ENCODE results near the gene EDN3.
"Not testable (repeated sequence)": the region's sequence is repeated elsewhere in the genome, so short reads cannot be mapped to it uniquely, and the experiment has no call there.

The EDN3 gene

DNA sequence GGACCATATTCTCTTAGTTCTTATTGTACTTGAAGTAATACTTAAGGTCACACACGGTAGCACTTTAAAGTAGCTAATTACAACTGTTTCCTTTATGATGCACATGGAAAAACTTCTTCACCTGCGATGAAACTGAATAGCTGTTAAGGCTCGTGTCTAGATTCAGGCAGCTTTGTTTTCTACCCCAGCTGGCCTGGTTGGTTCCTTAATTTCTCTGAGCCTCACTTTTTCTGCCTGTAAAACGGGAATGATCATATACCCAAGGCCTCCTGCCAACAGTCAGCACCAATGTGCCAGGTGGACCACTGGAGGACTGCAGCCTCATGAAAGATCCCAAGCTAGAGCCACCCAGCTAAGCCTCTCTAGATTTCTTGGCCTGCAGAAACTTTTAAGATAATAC lies 35.0 kb downstream of the EDN3 start:
- no peak for DNase-seq (ENCODE audit: low read depth in 2 of 2)

DNA sequence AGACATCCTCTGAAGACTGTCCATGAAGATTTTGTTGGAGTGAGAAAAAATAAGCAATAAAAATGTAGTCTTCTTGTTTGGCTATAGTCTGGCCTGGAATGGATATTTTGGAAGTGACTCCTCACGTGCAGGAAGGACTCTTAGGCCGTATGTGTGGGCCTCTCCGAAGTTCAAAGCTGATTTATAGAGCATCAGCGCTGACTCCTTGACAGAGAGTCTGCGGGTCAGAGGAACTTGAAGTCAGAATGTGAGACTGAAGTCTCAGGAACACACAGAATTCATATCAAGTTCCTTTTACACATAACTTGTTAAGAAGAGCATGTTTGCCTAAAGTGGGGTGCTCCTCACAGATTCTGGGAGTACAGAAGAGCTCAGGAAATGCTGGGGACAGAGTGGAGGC lies 36.1 kb downstream of the EDN3 start:
- DNase-seq (ENCODE audit: low read depth in 2 of 2), result no peak

DNA sequence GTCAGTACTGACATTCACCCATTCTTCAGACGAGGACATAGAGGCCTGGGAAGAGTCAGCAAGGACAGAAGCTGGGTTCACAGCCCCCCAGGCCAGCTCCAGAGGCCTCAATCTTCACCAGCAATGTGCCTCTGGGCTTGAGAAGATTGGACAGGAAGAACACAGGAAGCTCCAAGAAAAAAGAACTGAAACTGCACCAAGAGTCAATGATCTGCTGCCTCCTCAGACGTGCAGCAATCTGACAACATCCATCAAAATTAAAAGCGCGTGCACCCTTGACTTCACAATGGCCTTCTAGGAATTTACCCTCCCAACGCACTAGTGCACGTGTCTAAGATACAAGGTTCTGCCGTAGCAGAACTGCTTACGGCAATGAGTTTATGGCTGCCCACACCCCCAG lies 38.0 kb downstream of the EDN3 start:
- DNase-seq (ENCODE audit: low read depth in 2 of 2), result not testable (repeated sequence)

DNA sequence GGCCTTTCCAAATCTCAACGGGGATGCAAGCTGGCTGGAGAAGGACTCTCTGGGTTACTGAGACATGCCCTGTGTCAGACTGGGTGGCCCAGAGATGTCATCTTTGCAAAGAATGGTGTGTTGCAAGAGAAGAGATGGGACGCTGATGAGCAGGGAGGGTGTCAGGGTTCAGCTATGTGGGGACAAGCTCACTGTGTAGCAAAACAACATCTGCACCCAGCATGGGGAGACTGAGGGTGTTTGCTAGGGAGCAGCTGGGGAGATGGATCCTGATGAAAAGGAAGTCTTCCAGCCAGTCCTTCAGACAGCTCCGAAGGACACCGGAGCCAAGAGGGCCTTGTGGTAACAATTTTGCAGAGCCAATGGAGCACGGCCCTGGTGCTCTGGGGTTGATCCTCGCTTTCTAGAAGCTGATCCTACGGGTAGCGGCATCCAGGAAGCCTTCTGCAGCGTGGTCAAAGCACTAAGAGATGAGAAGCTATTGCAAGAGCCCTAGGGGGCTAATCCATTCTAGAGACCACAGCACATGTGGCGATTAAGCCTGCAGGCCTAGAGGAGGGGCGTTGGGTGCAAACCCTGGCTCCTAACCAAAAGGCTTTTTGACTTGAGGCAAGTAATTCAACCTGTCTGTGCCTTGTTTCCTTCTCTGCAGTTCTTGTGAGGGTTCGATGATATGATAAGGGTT lies 39.9 kb downstream of the EDN3 start:
- DNase-seq (ENCODE audit: low read depth in 2 of 2), result no peak

DNA sequence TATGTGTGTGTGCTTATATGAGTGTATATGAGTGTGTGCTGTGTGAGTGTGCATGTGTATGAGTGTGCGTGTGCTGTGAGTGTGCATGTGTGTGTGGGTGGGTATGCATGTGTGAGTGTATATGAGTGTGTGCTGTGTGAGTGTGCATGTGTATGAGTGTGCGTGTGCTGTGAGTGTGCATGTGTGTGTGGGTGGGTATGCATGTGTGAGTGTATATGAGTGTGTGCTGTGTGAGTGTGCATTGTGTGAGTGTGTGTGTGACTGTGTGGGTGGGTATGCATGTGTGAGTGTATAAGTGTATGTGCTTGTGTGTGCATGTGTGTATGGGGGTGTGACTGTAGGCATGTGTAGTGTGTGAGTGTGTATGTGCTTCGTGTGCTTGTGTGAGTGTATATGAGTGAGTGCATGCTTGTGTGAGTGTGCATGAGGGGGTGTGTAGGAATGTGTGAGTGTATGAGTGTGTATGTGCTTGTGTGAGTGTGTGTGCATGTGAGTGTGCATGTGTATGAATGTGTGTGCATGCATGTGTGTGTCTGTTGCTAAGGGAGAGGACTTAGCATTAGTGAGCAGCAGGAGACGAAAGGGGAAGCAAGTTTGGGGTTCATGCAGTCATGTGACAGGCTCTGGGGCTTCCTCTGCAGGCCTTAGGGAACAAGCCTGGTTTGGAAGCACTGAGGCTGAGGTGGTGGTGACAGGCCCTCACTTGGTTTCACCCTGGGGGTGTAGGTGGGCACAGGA lies 41.0 kb downstream of the EDN3 start:
- DNase-seq (ENCODE audit: low read depth in 2 of 2), result not testable (repeated sequence)

DNA sequence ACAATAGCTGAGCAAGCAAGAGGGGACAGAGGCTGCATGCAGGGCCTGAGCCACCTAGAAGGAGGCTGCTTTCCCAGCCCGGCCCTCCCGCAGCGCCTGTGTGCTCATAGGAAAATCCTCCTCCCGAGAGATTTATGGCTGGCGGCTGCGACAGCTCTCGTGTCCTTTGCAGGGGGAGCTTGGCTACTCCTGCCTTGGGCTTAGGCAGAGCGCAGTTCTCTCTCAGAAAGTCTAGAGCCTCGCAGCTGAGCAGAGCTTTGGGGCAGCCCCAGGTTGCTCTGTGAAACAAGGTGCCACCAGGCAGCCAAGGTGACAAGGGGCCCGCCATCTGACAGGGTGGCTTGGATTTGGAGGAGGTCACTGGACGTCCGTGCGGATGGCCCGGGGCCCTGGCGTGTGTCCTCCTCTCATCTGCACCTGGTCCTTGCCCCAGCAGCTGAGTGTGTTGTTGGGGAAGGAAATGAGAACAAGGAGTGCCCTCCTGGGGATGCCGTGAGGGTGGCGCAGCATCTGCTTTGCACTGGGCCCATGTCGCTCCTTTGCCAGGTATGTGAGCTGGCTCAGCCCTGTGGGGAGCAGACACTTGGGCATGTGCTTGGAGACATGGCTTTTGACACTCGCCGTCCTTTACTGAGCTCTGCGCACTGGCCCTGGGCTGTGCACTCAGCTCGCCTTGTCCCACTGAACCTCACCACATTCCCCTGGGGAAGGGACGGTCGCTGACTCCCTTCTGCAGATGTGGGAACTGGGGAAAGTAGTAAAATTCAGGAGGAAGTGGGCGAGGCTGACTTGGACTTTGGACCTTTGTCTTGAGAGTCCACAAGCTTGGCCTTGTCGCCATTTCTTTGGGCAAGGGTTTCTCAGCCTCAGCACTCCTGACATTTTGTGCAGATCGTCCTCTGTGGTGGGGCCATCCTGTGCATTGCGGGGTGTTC lies 41.9 kb downstream of the EDN3 start:
- no peak for DNase-seq (ENCODE audit: low read depth in 2 of 2)

DNA sequence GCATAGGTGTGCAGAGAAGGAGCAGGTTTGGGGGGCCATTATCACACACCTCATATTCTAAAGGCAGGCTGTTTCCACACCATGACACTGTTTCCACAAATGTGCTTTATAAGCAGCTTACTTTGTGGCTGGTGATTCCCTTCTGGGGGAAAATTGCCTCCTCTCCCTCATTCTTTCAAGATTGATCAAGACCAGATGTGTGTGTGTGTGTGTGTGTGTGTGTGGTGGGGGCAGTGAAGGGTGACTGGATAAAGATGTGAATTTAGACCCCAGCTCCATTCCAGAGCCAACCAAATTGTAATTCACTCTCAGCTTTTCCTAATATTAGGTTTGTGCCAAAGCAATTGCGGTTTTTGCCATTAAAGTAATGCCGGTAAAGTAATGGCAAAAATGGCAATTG lies 45.6 kb downstream of the EDN3 start:
- no peak for DNase-seq (ENCODE audit: low read depth in 2 of 2)

DNA sequence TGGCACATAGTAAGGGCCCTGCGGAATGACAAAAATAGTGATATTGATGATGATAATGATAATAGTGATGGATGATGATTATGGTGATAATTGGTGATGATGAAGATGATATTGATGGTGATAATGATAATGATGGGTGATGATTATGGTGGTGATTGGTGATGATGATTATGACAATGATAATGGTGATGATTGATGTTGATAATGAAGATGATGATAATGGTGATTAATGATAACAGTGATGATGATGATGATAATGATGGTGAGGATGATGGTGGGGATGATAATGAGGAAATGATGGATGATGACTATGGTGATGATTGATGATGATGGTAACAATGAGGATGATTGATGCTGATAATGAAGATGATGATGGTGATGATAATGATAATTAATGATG lies 48.9 kb downstream of the EDN3 start:
- no peak for DNase-seq (ENCODE audit: low read depth in 2 of 2)

DNA sequence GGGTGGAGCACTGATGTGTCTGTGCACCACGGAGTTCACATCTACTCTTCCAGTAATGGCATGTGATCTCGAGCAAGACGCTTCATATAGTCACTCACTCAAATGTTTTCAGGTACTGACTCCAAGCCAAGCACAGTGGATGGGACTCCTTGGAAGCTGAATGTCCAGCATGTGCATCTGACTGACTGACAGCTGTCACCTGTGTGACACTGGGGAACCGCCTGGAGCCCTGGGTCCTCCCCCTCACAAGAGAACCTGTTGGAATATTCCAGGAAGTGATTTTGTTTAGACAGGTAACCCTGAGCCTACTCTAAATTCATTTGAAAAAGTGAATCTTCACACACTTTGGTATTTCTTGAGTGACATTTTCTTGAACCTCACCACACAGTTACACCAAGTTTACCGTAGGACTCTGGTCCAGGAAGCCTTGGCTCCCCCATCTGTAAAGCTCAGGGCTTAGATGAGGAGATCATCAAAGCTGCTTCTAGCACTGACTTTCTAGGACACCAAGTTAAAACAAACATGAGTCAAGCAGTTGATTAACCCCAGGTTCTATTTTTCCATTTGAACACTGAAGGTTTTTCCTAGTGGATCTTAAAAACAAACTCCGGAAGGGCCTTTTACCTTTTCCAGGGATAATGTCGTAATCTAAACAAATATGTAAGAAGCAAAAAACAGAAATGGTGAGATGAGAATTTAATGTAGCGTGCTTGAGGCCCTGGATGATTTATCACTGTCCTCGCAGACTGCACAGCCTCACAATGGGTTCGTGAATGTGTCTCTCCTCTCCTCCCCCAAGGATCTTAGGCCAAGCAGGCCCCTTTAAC lies 50.1 kb downstream of the EDN3 start:
- DNase-seq (ENCODE audit: low read depth in 2 of 2), result no peak

DNA sequence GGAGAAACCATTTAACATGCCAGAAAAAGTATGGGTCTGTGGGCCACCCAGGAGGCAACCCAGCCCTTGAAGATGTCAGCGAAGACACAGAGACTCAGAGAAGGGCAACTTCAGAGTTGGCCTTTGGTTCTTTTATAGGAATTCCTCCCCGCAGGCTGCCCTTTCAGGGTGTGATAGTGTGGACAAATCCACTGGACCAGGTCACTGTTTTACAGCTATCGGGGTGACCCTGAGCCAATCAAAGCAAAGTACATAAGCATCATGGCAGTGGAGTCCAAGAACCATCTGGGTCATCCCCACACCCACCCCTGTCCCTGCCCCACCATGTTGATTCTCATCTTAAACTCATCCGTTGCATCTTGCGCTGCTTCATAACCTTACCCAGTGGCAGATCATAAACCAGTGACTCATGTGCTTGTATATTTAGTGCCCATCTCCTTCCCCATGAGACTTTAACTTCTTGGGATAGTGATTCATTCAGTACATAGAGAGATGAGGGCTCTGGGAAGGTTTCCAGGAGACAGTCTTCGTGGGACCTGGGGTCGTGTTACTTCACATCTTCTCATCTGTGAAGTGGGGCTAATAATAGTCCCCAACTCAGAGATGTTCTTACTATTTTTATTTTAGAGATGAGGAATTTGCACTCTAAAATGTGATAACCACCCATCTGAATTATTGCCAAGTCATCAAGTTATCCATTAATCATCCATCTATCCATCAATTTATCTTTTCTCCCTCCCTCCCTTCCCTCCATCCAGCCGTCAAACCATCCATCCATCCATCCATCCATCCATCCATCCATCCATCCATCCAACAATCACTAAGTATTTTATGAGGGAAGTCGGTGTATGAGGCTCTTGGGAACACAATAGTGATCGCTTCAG lies 51.0 kb downstream of the EDN3 start:
- DNase-seq (ENCODE audit: low read depth in 2 of 2), result no peak

DNA sequence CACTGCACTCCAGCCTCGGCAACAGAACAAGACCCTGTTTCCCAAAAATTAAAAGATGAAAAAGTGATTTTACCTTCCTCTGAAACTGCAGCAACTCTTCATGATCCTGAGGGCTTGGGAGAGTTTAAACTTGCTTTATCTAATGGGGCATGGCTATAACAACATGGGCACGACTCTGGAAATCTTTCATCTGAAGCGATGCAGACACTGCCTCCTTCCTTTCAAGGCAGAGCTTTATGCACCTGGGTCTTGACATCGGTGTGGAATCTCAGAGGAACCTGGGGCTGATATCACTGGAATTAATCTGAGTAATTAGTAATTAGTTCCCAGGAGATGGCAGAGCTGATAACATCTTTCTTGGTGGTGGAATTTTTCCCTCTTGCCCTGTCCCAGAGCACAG lies 52.1 kb downstream of the EDN3 start:
- no peak for DNase-seq (ENCODE audit: low read depth in 2 of 2)

DNA sequence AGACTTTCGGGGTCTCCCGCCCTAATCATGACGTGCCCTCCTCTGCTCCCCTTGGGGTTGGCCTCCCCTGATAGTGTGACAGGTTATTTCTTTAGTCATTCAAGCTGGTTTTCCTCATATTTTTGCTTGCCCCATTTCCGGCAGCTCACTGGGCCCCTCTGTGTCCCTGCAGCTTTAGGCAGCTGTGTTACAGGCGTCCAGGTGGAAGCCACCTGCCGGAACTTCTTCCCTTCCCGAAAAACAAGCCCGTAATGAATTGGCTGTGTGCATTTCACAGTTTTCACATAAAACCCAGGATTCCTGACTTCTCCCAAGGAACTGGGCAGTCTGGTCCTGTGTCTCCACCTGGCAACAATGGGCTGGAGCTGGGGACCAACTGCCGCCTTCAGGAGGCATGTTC lies 52.6 kb downstream of the EDN3 start:
- no peak for DNase-seq (ENCODE audit: low read depth in 2 of 2)

DNA sequence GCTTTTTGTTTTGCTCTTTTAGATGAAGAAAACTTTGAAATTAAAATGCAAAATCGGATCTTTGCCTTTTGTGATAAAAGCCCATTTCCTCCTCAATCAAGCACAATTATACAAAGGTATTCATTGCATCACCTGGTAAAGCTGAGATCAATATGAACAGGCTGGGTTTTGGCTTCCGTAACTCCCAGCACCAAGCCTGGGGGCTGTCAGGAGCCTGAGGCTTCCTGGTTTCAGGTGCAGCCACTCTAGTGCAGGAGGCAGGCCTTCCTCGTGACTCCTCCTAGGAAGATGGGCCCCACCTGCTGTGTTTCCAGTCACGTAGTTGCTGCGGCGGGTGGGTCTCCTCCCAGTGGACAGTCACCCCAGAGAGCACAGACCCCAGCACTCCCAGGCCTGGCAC lies 54.0 kb downstream of the EDN3 start:
- no peak for DNase-seq (ENCODE audit: low read depth in 2 of 2)

DNA sequence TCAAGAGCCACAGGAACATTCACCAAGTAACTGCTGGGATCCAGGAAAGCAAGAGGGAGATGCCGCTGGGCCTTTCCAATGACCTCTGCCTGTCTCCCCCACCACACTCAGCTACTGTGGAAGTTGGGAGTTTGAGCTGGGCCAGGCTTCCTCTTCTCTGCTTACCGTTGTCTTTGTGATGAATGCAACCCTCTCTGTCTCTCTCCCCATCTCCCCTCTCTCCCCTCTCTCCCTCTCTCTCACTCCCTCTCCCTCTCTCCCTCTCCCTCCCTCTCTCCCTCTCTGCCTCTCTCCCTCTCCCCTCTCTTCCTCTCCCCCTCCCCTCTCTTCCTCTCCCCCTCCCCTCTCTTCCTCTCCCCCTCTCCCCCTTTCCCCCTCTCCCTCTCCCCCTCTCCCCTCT lies 54.8 kb downstream of the EDN3 start:
- no peak for DNase-seq (ENCODE audit: low read depth in 2 of 2)

DNA sequence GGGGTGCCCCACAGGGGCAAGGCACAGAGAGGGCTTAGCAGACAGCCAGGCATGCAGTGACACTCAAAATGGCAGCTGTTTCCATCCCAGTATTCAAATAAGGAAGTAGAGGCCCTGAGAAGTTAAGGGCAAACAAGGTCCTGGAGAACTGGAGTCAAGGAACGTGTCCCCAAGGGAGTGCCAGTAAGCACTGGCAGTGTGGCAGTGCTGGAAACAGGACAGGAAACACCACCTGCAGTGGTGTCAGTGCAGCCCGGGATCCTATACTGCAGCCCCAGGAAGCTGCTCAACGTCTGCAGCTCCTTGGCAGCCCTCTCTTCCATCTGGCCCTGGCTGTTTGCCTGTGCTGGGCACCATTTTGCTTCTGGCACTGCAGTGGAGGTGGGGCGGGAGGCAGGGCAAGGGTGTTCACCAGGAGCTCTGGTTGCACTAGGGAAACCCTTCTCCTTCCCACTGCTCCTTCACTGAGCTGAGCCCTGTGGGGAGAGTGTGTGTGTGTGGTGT lies 56.3 kb downstream of the EDN3 start:
- no peak for DNase-seq (ENCODE audit: low read depth in 2 of 2)

DNA sequence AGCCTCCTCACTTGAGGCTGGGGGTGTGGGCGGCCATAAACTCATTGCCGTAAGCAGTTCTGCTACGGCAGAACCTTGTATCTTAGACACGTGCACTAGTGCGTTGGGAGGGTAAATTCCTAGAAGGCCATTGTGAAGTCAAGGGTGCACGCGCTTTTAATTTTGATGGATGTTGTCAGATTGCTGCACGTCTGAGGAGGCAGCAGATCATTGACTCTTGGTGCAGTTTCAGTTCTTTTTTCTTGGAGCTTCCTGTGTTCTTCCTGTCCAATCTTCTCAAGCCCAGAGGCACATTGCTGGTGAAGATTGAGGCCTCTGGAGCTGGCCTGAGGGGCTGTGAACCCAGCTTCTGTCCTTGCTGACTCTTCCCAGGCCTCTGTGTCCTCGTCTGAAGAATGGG lies 58.4 kb downstream of the EDN3 start:
- not testable (repeated sequence) for DNase-seq (ENCODE audit: low read depth in 2 of 2)

DNA sequence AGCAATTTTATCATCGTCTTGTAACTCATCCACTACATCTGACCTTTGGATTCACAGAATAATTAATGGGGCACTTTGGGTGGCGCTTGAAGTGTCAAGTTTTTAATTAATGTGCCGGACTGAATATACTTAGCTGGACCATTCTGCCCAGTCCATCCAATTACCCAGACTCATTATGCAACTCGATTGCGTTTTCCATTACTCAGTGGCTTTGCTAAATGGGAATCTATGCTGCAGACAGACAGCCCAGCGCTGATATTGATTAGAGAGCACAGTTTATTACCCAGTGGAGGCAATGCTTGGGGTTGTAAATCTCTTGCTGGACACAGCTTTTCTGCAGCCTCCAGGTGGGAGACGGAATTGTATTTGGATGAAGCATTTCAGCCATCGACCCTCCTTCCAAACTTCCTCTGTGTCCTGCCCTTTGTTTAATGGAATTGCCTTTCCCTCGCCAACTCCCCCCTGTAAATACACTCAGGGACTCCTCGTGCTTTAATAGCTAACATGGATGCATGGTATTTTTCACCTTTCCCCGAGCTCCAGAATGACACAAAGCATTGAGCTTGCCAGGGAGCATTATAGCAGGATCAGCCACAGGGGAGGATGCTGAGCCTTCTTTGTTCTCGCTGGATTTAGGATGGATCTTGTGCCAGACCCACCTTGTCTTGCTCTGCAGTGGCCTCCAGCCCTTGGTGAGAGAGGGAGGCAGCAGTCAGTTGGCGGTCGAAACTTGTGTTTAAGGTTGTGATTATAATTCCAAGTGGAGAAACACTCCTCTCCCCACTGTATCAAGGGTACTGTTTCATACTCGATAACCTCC lies 59.7 kb downstream of the EDN3 start:
- DNase-seq (ENCODE audit: low read depth in 2 of 2), result no peak

DNA sequence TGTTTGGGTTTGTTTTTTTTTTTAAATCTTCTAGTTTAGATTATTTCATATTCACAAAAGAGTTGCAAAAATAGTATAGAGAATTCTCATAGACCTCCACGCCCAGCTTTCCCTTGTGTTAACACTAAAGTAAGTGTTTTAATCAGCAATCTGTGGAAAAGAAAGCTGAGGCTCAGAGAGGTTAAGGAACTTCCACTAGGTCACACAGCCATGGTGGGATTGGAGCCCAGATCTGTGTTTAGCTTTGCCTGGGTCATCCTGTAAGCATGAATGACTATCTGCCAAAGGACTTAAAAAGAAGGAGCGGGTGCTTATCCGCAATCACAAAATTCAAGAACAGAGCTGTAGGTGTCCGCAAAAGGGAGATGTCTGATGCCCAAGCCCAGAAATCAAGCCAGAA lies 60.5 kb downstream of the EDN3 start:
- no peak for DNase-seq (ENCODE audit: low read depth in 2 of 2)

DNA sequence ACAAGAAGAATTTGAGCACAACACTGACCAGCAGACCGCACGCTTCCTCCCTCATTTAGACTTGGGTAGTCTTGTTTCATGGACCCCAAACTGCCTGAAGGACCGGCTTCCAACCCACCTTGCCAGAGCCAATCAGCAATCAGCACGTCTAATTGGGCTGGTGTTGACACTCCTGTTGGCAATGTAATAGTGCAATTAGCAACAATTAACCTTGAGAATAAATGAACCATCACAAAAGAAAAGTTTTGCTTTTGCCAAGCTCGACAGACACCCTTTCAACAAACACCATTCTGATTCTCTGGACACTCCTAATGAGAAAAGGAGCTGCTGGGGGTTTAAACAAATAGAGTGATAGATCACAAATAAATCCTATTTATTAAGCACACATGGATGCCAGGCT lies 61.0 kb downstream of the EDN3 start:
- DNase-seq (ENCODE audit: low read depth in 2 of 2), result no peak

DNA sequence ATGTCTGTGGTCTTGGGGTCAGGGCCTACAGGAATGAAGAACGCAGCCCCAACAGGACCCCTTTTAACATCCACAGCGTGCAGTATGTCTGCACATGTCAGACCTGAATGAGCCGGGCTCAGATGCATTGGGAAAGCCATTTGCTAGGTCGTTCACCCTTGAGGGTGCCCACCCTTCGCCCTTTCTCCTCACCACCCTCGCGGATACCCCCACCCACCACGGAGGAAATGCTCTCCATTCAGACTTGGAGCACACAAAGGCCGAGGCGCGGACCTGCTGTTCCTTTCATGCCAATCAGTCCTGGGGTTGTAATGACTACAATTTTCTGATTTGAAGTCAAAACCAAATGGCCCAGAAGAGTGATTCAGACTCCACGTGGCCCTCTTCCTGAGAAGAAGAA lies 62.7 kb downstream of the EDN3 start:
- DNase-seq (ENCODE audit: low read depth in 2 of 2), result no peak

All from activated CD4-positive, alpha-beta T cell treated with anti-CD3 and anti-CD28 coated beads for 24 hours (primary cell).